Esophagus muscularis mucosa (tissue), 4 donors: ENCODE measurements around the gene COX6A1.

ENCODE experiments used
- CTCF ChIP-seq, 3 experiments: fragments of 200-600 bp in 2 of 3; fragments of 450-650 bp in 1 of 3; sonication (generic) in 2 of 3; IDR thresholded peaks; one replicate each; pipeline ENCODE4 v1.5.1; 2017 to 2019; ENCODE audit warnings: antibody characterized with exemption in 3 of 3, mild to moderate bottlenecking in 2 of 3, moderate library complexity in 1 of 3
- EP300 ChIP-seq: sonication (generic); formaldehyde crosslinking; IDR thresholded peaks from one replicate; pipeline ENCODE4 v1.6.1; 2017; ENCODE audit warnings: antibody characterized with exemption
- POLR2AphosphoS5 ChIP-seq, 2 donors: sonication (generic); formaldehyde crosslinking; IDR thresholded peaks; one replicate each; pipeline ENCODE4 v1.6.1; 2017; ENCODE audit warnings: antibody characterized with exemption in 2 of 2

- TF ChIP-seq CTCF (IDR thresholded peaks at IDR 0.05) (no peak), EP300 (no peak), POLR2AphosphoS5 (IDR thresholded peaks at IDR 0.05) (no peak)
These were observed 38.4 kb upstream of the COX6A1 start for GRCh38 chr12:120399531-120399930.
